ENCODE results near the gene PRRT1B. TPM values are rescaled to one million over a fixed set of nuclear protein-coding genes. Genes with fewer than 3 reads are reported as not detected.

Gene PRRT1B
- polyA plus RNA-seq, 2 of the 4 experiments (the other 2 are of a cell fraction): 0.79 to 0.80 TPM

- ChIA-PET CTCF (interaction anchor here (0.6 kb wide), 1 partner anchor 90 kb away, joined by 3 read pairs; no protein-coding TSS in a partner anchor), POLR2A (no interaction called here)
- no peak for DNase-seq (ENCODE audit: low read depth in 1 of 2, low spot score in 1 of 2)
- TF ChIP-seq, protein P1, sequence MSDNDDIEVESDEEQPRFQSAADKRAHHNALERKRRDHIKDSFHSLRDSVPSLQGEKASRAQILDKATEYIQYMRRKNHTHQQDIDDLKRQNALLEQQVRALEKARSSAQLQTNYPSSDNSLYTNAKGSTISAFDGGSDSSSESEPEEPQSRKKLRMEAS (IDR thresholded peaks at IDR 0.05): no peak
- no peak for TF ChIP-seq SMC3 (IDR thresholded peaks at IDR 0.05)
- H3K4me3 ChIP-seq: no peak overlapping the region
- ATAC-seq: no peak
- WGBS (ENCODE audit: missing lambda C conversion rate): 95% methylated on average over 24 of the region's 35 CpGs
- peaks cover 11% of the 10 kb centered on the region for H3K4me1 ChIP-seq
- FAIRE-seq: no peak
- no peaks in the 10 kb centered on the region for H3K9me3 ChIP-seq
- H3K4me2 ChIP-seq: no peak overlapping the region
- H3K27ac ChIP-seq: no peak overlapping the region
Observed at GRCh38 chr9:131528886-131529505, 16.3 kb upstream of the PRRT1B start.

- TF ChIP-seq EHMT2 (IDR thresholded peaks at IDR 0.05; ENCODE audit: low read depth): no peak
- no peak for TF ChIP-seq HDAC2 (IDR thresholded peaks at IDR 0.05)
- TF ChIP-seq RNF2 (IDR thresholded peaks at IDR 0.05; ENCODE audit: borderline replicate concordance, low read depth): no peak
- no peak for TF ChIP-seq ZC3H11A (IDR thresholded peaks at IDR 0.05)
- TF ChIP-seq PHF8 (IDR thresholded peaks at IDR 0.05; ENCODE audit: borderline replicate concordance, low read depth): no peak
- TF ChIP-seq SMC3 (IDR thresholded peaks at IDR 0.05): no peak
- TF ChIP-seq, protein P2, sequence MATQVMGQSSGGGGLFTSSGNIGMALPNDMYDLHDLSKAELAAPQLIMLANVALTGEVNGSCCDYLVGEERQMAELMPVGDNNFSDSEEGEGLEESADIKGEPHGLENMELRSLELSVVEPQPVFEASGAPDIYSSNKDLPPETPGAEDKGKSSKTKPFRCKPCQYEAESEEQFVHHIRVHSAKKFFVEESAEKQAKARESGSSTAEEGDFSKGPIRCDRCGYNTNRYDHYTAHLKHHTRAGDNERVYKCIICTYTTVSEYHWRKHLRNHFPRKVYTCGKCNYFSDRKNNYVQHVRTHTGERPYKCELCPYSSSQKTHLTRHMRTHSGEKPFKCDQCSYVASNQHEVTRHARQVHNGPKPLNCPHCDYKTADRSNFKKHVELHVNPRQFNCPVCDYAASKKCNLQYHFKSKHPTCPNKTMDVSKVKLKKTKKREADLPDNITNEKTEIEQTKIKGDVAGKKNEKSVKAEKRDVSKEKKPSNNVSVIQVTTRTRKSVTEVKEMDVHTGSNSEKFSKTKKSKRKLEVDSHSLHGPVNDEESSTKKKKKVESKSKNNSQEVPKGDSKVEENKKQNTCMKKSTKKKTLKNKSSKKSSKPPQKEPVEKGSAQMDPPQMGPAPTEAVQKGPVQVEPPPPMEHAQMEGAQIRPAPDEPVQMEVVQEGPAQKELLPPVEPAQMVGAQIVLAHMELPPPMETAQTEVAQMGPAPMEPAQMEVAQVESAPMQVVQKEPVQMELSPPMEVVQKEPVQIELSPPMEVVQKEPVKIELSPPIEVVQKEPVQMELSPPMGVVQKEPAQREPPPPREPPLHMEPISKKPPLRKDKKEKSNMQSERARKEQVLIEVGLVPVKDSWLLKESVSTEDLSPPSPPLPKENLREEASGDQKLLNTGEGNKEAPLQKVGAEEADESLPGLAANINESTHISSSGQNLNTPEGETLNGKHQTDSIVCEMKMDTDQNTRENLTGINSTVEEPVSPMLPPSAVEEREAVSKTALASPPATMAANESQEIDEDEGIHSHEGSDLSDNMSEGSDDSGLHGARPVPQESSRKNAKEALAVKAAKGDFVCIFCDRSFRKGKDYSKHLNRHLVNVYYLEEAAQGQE (IDR thresholded peaks at IDR 0.05): no peak
- no peak for TF ChIP-seq MYC (IDR thresholded peaks at IDR 0.05; ENCODE audit: borderline replicate concordance, low read length)
- no peak for TF ChIP-seq ZFP36 (IDR thresholded peaks at IDR 0.05; ENCODE audit: borderline replicate concordance, partially characterized antibody)
- TF ChIP-seq CTCF (IDR thresholded peaks at IDR 0.05): no peak
- TF ChIP-seq HEYL (CRISPR knock-in tag; IDR thresholded peaks at IDR 0.05): no peak
- no peak for TF ChIP-seq POLR2AphosphoS2 (conservative IDR thresholded peaks at IDR 0.05; ENCODE audit: low read length)
- TF ChIP-seq CHD4 (IDR thresholded peaks at IDR 0.05; ENCODE audit: borderline replicate concordance): no peak
- no peak for TF ChIP-seq KDM5A (IDR thresholded peaks at IDR 0.05)
- TF ChIP-seq, protein P3, sequence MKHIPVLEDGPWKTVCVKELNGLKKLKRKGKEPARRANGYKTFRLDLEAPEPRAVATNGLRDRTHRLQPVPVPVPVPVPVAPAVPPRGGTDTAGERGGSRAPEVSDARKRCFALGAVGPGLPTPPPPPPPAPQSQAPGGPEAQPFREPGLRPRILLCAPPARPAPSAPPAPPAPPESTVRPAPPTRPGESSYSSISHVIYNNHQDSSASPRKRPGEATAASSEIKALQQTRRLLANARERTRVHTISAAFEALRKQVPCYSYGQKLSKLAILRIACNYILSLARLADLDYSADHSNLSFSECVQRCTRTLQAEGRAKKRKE (CRISPR knock-in tag; IDR thresholded peaks at IDR 0.05; ENCODE audit: low read depth): no peak
- TF ChIP-seq NR3C1 (IDR thresholded peaks at IDR 0.05): no peak
- TF ChIP-seq FOSB (CRISPR knock-in tag; IDR thresholded peaks at IDR 0.05): no peak
- no peak for TF ChIP-seq RARB (CRISPR knock-in tag; IDR thresholded peaks at IDR 0.05)
- H3K4me2 ChIP-seq: peak overlapping the region; percentile 91
- CTCF ChIA-PET: no interaction called here
- POLR2A ChIA-PET: no interaction called here
- WGBS (ENCODE audit: missing lambda C conversion rate): 76% methylated on average over 13 of the region's 24 CpGs
- peak overlapping the region; percentile 98 to 99 for H3K27ac ChIP-seq
- FAIRE-seq (no peak), DNase-seq (ENCODE audit: low read depth in 1 of 2, low spot score in 1 of 2) (no peak), ATAC-seq (peak in 1 of 2 experiments; percentile 19; a peak in 3 of 6 replicates)
- peak overlapping the region; percentile 100 for H3K4me3 ChIP-seq
- H3K4me1 ChIP-seq: peaks cover 11% of the 10 kb centered on the region
- no peaks in the 10 kb centered on the region for H3K9me3 ChIP-seq
Observed at GRCh38 chr9:131529597-131530545, 15.5 kb upstream of the PRRT1B start.
